Activated CD8-positive, alpha-beta memory T cell treated with anti-CD3 and anti-CD28 coated beads, Interleukin-2, amount 50 U/mL, for 1 hour (primary cell): ENCODE data around the gene PYROXD2.

Experiments
- DNase-seq: peaks from one replicate; pipeline ENCODE4 v3.0.0-alpha.2; 2020; ENCODE audit errors: extremely low read depth

PYROXD2 gene

DNA sequence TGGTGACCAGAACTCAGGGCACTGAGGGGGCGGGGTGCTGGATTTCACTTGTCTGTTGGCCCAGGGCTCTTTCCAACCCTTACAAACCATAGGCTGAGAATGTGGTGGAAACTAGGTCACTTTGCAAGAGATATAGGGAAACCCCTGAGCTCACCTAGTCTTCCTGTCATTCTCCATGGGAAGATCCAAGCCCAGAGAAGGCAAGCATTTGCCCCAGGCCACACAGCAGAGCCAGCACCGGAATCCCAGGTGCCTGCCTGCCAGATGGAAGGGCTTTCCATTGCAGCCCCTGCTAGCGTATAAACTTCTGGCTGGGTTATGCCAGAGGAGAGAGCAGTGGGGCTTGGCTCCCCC lies 427 bp downstream of the PYROXD2 start:
- DNase-seq = no peak

DNA sequence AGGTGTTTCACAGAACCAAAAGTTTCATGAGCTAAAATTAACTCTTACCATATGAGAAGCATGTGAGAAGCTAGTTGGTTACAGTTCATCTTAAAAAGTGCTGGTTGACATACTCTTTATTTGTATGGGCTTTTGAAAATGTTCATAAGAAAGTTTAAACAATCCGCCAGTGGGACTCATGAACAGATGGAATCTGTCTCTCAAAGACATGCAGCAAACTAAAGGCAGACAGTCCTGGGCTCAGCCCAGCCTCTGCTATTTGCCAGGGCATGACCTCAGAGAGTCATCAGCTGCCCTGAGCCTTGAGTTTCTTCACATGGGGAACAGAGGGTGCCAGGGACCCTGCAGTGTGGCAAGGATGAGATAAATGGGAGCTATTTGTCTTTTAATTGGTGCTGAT lies 3.2 kb downstream of the PYROXD2 start:
- DNase-seq = no peak

DNA sequence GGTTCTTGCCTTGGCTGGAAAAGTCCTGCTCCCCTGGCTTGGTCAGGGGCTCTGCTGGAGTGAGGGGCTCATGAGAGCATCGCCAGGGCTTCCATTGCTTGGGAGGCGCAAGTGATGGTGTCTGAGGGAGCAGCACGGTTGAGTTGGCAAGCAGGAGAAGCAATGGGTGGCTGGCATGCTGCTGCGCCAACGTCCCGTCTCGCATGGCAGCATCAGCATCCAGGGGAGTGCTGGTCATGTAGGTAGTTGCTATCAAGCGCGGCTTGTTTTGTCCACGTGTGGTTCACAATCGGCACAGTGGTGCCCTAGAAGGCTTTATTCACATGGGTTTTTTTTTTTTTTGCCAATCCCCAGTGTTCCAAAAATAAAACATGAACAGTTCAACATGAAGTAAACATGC lies 3.8 kb downstream of the PYROXD2 start:
- DNase-seq = no peak

GRCh38 chr10:98410759-98411158 lies 4.2 kb downstream of the PYROXD2 start:
- DNase-seq = no peak

DNA sequence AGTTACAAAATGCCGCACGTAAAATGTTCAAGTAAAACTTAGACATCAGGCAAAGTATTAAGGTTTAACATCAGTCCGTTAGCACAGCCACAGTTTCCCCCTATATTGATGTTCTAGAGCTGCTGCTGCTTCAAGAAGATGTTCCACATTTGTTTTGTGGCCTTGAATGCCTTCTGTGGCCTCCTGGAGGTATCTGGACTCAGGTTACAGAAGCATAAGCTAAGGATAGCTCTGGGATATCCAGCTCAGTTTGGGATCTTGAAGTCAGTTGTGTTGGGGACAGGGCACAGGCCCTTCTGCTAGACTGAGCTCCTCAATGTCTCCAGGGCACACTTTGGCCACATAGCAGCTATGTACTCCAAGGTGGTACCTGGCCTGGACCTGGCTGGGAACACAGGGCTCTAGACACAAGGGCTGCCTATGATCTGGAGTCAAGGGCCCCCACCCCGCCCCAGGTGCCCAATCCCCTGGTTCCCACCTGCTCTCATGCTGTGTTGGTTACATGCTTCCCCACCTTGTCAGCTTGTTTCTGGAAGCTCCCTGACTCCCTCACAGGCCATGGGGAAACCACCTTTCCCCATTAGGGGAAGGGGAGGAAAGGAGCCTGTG lies 4.7 kb downstream of the PYROXD2 start:
- DNase-seq = no peak

DNA sequence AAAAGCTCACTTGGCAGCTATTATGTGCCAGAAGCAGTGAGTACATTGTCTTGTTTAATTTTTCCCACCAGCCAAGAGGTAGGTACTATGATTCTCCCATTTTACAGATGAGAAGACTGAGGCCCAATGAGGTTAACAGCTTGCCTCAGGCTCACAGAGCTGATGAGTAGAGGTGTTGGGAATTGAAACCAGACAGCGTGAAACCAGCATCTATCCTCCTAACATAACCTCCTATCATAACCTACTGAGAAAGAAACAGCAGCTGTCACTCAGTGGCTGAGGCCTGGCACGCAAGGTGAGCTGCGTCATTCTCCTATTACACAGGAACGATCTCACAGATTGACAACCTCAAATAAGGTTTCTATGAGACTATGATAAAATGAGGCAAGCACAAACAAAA lies 6.2 kb downstream of the PYROXD2 start:
- no peak for DNase-seq

- no peak for DNase-seq
Measured at GRCh38 chr10:98407744-98408241, 7.2 kb downstream of the PYROXD2 start.

GRCh38 chr10:98407017-98407743 lies 7.8 kb downstream of the PYROXD2 start:
- no peak for DNase-seq

- no peak for DNase-seq
Measured at GRCh38 chr10:98405422-98405821, 9.6 kb downstream of the PYROXD2 start.

GRCh38 chr10:98404571-98405359 lies 10.2 kb downstream of the PYROXD2 start:
- no peak for DNase-seq

- no peak for DNase-seq
Measured at GRCh38 chr10:98403812-98404504, 11.0 kb downstream of the PYROXD2 start.

- no peak for DNase-seq
Measured at GRCh38 chr10:98402931-98403718, 11.9 kb downstream of the PYROXD2 start.

GRCh38 chr10:98402478-98402877 lies 12.5 kb downstream of the PYROXD2 start:
- DNase-seq = no peak

DNA sequence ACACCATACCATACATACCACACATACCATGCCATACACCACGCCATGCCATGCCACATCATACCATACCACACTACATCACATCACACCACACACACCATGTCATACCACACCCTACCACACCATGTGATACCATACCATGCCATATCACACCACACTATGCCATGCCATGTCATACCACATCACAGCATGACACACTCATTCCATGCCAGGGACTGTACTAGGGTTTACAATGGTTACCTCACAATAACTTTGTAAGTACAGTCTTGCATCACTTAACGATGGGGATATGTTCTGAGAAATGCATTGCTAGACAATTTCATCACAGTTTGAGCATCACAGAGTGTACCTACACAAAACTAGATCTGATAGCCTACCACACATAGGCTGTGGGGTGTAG lies 14.5 kb downstream of the PYROXD2 start:
- DNase-seq = no peak

DNA sequence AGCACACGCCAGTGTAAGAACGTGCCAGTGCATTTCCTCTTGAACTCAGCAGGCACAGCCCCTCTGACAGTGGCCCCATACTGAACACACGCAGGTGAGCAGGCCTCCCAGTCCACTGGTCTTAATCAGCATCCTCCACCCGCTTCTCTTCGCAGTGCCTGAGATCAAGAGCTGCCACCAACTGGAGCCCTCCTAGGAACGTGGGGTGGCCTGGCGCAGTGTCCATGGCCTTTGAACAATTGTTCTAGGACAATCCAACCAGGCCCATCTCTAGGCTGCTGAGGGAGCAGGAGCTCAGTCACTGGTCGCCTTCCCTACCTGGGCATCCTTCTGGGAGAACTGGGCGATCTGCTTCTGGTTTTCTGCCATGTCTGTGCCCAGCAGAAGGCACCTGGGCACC lies 15.2 kb downstream of the PYROXD2 start:
- no peak for DNase-seq

GRCh38 chr10:98397089-98397600 lies 17.8 kb downstream of the PYROXD2 start:
- DNase-seq = no peak

- no peak for DNase-seq
Measured at GRCh38 chr10:98396096-98397063, 18.6 kb downstream of the PYROXD2 start.

DNA sequence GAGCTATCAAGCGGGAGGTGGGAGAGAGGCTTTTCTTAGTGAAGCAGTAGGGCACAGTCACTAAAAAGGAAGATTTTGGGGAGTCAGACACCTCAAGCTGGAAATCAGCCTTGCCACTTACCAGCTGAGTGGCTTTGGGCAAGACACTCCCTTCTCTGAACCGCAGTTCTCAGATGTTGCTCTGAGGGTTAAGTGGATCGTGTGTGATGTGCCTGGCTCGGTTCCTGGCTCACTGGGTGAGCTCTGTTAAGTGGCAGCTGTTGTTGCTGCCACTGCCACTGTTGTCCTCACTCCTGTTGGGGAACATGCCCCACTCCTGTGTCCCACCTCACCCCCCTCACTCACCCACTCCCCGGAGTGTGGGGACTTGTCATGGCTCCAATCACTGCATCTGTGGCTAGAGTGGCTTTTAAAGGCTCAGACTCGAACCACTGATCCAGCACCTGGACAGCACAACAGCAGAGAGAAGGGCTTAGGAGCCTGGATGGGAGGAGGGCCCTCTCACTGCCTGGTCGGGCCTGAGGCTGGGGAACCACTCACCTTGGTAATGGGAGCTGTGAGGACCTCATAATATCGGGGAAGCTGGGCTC lies 20.0 kb downstream of the PYROXD2 start:
- DNase-seq = no peak

DNA sequence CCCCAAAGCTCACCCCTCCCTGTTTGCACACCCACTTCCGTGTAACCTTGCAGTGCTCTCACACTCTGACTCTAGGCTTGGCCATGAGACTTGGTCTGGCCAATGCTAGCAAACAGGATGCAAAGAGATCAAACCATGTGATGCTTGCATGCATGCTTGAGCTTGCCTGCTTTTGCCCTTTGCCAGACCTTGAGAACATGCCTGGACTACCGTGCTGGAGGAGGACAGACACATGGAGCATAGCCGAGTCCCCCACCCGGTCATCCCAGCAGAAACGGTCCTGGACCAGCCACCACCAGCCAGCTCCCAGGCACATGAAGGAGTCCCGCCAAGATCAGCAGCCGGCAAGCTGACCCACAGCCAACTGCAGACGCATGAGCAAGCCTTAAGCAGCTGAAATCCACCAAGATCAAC lies 23.4 kb downstream of the PYROXD2 start:
- no peak for DNase-seq

GRCh38 chr10:98391065-98391464 lies 23.9 kb downstream of the PYROXD2 start:
- DNase-seq = no peak
